Stimulated activated CD8-positive, alpha-beta memory T cell treated with anti-CD3 and anti-CD28 coated beads, Interleukin-2, amount 100 ng/mL, for 1 hour (primary cell): ENCODE measurements around the gene TRIM17.

Experiments
- DNase-seq, 2 donors: peaks; one replicate each; pipeline ENCODE4 v3.0.0-alpha.2; 2020; ENCODE audit warnings: low read depth in 2 of 2

TRIM17 gene

DNA sequence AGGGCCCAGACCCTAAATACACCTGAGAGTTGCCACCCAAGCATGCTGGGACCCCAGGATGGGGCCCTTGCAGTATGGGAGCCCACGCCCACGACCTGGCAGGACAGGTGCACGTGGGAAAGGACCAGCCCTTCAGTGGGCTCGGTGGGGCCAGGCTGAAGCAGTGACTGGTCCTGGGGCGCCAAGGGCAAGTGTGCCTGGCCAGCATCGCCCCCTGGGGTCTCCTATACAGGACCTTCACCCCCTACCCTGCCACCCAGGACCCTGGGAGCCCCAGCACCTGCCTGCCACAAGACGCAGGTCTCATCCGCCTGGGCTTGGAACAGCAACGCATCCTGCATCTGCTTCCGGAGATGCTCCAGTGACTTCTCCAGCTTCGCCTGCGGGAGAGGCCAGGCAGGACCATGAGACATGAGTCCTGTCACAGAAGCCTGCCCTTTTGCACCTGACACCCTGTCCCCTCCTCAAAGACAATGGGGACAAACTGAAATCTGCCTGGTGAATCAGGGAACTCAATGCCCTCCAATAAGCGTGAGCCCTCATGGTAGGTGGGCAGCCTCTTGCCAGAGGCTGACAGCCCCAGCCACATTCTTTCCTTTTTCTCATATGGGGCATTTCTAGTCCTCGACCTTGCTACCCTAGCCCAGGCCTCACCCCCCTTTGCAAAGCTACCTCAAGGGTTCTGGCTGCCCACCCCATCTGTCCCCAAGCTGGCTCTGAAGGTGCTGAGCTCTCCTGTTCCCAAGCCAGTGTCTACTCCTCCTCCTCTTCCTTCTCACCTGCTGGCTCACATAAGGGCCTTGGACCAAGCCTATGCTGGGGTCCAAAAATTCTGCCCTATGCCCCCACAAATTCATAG lies 14.7 kb downstream of the TRIM17 start:
- DNase-seq = no peak

DNA sequence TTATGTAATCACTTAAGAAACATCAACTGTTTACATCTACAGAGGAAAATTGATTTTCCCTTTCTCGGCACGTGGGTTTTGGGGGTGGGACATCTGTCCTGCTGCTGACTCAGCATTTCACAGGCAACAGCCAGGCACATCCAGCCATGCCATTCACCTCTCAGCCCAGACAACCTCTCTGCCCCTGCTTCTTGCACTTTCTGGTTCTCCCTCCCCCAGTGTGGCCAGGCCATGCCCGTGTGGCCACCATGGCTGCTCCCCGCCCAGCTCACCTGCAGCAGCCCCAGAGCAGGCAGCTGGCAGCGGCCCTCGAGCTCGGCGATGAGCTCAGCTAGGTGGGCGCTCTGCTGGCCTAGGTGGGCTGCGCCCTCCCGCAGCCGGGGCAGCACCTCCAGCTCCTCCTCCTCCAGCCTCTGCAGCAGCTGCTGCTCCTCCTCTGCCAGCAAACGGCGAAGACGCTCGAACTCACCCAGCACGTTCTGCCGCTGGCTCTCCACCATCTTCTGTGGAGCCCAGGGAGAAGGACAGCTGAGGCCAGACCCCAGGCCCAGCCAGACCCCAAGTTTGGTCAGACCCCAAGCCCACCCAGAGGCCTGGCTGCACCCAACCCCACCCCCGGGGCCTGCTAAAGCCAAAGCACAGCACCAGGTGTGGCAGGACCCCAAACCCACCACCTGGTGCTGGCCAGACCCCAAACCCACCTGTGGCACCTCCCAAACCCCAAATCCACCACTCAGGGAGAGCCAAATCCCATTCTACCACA lies 15.8 kb downstream of the TRIM17 start:
- DNase-seq = no peak

DNA sequence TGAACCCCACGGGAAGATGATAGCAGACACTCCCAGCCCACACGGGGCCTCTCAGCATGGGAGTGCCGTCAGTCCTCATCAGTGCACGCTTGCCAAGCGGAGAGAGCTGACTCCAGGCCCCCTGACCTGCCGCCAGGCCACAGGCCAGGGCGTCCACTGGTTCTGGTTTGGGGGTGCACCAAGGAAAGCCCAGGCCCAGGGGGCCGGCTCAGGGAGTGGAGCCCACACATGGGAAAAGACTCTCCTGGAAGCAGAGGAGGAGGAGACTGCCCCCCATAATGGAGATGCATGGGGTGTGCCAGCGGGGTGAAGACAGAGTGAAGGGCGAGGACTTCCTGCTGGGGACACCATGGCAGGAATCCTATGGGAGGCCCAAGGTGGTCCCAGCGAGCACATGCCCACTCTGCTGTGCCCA lies 16.4 kb downstream of the TRIM17 start:
- no peak for DNase-seq

DNA sequence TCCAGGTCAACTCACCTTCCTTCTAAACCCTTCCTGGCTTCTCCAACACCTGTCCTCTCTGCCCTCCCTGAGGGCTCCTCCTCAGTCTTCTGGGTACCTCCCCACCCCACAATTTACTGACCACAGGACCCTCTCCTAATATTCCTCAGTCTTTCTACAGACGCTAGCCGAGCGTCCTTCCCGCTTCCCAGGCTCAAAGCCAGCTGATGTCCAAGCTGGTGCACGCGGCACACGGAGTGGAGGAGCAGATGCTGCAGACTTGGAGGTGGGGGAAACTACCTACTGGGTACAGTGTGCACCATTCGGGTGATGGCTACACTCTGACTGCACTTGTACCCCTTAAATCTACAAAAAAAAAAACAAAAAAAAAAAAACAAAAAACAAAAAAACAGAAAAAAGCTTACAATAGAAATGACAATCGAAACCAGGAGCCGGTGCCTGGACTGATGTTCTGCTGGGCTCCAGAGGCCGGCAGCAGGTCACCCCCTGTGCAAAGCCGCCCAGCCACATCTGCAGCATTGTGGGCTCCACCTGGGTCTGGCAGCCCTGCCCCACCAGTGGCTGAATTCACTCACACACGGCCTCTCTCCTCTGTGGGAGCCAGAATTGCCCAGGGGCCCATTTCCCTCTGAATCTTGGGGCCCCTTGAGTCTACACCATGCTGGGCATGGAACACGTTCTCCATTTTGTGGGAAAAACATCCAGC lies 17.0 kb downstream of the TRIM17 start:
- DNase-seq = no peak

DNA sequence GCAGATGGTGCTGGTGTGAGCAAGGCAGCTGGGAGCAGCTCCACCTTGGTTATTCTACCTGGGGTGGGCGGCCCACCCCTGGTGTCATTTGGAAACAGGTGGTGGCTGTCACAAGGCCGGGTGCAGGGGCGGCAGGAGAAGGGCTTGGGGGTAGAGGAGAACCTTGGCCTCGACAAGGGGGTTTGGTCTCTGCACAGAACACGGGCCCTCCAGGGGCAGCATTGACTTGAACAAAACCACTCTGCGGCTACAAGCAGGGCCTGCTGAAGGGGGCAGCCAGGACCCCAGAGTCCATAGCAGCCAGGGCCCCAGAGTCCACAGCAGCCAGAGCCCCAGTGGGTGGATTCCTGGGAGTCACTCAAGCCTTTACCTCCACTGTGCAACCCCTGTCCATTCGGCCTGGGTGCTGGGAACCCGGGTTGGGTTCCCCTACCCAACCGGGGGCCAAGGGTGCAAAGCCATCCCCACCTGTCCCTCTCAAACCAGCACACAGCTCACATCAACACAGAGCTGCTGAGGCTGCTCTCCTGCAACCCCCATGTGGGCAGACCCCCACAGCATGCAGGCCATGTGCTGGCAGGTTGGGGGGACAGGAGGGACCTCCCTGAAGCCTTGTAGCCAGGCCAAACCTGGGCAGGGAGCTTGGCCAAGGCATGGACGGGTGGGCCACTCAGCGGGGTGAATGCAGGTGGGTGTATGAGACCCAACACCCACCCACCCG lies 17.8 kb downstream of the TRIM17 start:
- no peak for DNase-seq

DNA sequence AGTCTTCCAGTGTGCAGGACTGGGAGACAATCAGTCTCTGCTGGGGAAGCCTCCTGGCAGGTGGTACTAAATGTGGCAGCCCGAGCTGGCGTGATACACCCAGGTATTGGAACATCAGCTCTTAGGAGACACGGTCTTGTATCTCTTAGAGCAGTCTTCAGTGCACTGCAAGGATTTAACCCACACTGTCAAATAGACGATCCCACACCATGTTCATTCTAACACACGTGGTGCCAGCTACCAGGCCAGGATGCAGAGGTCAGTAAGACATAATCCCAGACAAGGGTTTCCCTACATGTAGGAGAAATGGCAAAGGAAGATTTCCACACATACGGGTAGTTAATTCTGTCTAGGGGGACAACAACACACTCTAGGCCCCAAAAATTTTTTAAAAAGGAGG lies 18.7 kb downstream of the TRIM17 start:
- no peak for DNase-seq

DNA sequence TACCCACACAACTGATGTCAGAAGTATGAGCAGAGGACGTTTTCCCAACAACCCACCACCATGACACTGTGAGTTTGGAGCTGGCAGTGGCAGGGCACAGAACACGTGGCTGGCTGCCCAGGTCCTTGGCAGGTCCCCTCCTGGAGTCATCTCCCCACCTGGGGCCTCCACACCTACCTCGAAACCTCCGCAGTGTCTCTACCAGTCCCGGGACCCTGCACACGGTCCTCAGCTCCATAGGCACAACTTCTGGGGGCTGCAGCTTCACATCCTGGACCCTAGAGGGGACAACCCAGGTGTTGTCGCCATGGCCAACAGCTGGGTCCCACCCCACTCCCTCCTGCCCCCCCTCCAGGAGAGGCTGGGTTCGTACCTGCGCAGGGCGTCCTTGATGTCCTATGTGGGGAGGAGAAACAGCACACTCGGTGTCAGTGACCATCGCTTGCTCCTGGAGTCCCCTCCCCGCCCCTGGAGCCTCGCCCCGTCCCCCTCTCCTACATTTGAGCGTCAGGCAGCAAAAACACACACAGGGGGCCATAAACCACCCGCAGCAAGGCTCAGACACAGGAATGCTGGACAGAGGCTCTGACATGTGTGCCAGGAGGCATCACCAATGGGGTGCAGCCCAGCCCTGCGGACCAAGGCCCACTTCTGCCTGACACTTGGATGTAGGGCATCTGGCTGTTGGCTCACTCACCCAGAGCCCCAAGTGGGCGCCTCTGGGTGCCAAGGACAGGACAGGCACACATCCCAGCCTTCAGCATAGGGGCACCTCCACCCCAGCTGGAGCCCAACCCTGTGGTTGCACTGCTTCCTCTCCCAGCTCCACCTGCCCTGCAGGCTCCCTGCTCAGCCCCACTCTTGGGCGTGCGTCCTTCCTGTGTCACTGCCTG lies 19.6 kb downstream of the TRIM17 start:
- no peak for DNase-seq

DNA sequence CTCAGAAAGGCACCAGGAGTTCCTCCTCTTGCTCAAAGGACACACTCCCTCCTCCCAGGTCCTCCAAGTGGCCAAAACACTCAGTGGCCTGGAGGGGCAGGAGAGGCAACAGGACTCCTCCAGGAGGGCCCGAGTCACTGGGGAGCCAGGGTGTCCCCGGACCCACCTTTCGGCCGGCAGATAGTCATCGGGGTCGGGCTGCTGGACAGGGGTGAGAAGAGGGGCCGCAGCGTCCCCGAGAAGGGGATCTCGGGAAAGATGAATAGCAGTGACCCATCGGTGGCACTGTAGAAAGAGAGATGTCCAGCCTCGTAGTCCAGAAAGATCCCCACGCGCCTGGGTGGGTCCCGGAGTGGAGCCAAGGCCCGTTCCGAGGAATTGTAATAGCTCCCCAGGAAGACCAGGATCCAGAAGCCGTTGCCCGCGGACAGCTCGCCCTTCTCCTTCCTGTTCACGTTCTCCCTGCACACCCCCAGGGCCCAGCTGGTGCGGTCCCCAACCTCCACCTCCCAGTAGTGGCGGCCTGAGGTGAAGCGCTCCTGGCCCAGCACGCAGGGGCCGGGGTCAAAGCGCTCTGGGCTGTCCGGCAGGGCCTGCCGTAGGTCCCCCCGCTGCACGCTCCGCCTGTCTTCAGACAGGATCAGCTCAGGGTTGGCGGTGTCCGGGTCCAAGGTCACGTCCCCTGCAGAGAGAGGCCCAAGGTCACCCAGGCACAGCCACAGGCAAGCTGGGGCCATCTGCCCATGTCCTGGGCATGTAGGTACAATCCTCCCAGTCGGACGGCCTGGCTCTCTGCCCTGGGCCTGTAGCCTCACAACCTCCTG lies 21.9 kb downstream of the TRIM17 start:
- DNase-seq = no peak

DNA sequence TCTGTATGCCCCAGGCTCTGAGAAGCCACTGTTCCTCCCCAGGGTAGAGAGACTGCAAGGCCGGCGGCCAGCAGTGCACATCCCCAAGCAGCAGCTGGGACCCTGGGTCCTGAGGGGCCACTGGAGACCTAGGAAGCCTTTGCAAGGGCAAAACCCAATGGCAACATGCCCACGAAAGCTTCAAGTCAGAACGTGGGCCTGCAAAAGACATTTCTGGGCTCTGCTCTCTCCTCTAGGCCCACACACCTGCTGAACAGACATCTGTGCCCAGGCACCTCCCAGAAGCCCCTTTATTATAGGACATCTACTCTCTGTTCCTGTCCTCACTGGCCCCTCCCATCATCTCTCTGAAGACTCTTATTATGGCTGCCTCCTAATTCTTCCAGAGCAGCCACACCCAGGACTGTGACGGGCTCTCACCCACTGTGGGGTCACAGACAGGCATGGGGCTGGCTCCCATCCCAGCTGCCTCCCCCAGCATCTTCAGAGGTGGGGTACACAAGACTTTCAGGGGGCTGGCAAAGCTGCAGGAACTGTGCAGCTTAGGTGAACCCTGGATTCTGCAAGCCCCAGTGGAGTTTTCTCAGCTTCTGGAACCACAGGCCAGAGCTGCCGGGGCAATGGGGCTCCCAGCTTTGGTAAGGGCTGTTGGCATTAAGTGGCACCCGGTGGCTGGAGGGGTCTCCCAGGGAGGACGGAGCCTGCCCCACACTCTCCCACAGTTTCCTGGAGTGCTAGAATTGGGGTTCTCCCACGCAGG lies 22.7 kb downstream of the TRIM17 start:
- DNase-seq = no peak

DNA sequence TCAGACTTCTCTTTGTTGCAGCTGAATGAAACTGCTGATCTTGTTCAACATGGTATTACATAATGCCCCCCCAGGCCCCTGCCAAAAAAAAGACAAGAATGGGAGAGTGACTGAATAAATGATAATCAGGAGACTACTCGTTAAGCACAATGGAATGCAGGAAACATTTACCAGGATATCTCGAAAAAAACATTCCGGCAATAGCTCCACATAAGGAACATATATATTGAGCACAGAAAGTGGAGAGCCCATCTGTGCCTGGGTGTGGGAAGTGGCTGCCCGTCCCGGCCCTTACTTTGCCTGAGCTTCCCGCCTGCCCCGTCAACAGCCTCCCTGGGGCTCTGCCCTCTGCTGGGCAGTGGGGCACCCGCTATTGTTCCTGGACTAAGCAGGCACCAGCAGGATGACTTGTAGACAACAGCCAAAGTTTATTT lies 23.4 kb downstream of the TRIM17 start:
- DNase-seq = no peak

DNA sequence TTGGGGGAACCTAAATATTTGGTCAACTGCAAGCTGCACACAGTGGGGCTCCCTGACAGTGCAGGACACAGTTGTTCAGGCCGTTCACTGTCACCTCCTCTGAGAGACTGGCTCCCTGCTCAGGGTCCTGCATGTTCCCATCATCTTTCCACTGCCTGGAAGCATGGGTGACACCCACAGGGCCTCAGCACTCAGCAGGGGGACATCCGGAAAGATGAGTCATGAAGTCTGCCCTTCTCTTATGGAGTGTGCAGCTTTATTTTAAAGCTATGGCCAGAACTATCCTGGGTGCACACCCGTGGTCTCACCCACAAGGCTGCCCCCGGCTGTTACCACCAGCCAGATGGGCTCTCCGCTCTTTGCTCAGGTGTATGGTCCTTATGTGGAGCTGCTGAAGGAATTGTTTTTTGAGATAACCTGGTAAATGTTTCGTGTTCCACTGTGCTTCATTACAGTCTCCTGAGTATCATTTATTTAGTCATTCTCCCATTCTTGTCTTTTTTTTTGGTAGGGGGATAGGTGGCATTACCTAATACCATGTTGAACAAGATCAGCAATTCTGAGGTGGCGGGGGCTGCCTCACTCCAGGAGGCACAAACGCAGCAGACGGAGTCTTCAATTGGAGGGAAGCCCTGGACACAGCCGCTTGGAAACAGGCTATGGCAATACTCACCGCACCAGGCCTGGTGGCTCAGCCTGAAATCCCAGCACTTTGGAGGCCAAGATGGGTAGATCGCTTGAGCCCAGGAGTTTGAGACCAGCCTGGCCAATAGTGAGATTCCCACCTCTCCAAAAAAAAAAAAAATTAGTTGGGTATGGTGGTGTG lies 24.3 kb downstream of the TRIM17 start:
- no peak for DNase-seq

DNA sequence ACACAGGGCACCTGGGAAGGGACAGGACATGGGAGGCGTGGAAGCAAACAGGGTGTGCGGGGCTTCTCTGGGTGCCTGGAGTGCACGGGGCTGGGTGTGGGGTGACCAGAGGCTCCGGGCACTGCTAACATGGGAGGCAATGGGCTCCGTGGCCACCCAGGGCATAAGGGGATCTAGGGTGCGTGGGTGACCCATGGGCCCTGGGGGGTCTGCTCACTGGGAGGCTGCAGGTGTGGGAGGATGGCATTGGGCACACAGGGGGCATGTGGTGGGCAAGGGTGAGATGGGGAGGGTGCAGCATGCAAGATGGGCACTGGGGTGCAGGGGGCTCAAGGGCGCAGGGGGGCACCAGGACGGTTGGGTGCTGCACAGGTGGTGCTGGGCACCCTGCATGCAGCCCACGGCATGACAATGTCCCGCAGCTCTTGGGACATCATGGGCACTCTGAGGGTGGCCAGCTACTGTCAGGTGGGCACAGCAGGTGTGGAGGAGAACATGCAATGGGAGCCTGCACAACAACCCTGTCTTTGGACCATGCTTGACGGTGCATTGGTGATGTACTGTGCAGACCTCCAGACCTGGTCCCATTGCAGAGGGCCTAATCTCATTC lies 25.1 kb downstream of the TRIM17 start:
- no peak for DNase-seq

DNA sequence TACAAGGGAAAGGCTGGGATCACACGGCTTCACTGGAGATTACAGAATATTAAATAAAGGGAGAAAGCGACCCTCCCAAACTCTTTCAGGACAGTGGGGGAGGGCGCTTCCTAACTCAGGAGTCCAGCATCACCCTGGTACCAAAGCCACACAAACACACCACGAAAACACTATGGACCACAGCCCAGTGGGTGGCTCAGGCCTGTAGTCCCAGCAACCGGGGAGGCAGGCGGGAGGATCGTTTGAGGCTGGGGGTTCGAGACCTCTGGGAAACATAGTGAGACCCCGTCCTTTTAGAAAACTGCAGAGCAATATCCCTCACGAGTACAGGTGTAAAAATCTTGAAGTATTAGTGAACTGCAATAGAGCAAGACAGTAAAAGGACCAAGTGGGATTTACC lies 26.0 kb downstream of the TRIM17 start:
- DNase-seq = no peak

DNA sequence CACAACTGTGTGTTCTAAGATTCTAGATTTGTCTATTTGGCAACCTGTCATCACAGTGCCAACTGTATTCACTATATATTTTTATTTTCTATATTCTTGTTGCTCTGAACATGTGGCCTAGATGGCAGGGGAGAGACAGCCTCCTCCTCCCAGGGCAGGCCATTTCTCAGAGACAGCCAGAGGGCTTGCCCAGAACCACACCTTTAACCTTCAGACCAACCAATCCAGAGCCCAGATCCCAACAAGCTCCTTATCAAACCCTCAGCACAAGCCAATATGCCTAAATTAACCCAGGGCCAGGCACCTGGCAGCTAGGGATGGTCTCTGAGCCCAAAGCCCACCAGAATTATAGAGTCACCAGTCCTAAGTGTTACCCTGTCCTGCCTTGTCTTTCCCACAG lies 29.3 kb downstream of the TRIM17 start:
- DNase-seq = no peak

DNA sequence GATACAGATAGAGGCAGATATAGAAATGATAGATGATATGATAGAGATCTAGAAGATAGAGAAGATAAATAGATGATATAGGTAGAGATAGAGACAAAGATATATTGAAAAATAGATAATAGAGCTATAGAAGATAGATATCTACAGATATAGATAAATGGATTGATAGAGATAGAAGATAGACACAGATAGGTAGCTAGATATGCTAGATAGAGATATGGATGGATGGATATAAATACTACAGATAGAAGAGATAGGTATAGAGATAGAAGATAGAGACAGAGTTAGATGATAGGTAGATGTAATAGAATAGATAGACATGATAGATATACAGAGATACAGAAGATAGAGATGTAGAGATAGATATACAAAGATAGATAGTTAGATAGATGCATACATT lies 31.4 kb downstream of the TRIM17 start:
- no peak for DNase-seq

DNA sequence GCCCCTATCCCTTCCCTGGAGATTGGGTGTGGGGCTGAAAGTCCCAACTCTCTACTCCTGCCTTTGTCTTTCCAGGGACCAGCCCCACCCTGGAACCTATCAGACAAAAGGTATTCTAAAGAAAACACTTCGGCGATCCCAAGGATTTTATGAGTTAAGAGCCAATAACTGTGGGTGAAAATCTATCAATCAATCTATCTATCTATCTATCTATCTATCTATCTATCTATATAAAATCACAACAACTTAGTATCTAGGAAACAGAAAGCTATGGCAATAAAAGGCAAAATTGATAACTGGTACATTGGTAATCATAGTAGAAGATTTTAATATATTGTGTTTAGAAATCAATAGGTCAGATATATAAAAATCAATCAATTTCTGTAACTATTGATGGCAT lies 32.9 kb downstream of the TRIM17 start:
- DNase-seq = no peak

DNA sequence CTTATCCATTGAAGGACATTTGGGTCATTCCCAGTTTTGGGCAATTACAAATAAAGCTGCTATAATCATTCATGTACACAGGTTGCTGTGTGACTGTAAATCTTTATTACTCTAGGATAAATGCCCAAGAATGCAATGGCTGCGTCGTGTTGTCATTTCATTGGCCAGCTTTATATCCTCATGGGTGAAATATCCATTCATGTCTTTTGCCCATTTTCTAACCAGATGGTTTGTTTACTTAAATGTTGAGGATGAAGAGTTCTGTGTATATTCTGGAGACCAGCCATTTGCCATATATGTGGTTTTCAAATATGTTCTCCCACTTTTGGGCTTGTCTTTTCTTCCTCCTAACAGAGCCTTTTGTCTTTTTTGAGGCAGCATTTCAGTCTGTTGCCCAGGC lies 35.3 kb downstream of the TRIM17 start:
- no peak for DNase-seq

DNA sequence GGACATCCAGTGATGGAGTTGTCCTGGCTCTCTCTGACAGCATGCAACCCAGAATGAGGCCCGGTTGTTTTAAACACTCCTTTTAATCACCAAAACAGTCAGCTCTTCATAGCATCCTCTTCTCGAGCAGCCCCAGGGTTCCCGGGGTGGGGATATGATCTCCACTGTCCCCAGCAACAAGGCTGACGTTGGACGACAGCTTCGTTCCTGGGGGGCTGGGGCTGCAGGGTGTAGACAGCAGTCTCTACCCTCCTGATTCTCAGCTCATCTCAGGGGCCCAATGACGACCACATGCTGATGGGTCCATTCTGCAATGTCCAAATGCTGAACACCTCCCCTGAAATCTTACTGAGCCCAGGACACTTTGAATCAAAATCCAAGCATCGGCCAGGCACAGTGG lies 37.0 kb downstream of the TRIM17 start:
- no peak for DNase-seq
